ENCODE results near the gene PCYT1B.

GRCh38 chrX:24525455-24525854, 121.7 kb downstream of the PCYT1B start:
- TF ChIP-seq CTCF (IDR thresholded peaks at IDR 0.05) (no peak), POLR2AphosphoS5 (IDR thresholded peaks at IDR 0.05) (no peak), EP300 (IDR thresholded peaks at IDR 0.05; ENCODE audit: low read depth) (no peak)

Data from transverse colon (tissue), 4 donors.